K562 (cell line): ENCODE measurements around the gene CYB561A3. TPM values are rescaled to one million over a fixed set of nuclear protein-coding genes. Genes with fewer than 3 reads are reported as not detected.

Experiments
- CSDE1 ChIP-seq, 2 experiments: fragments of 450-650 bp; IDR thresholded peaks; 2 replicates each; pipeline ENCODE4 v1.6.1; 2016; ENCODE audit warnings: mild to moderate bottlenecking in 1 of 2
- DMBX1 ChIP-seq: fragments of 250-450 bp; sonication (Bioruptor Pico); IDR thresholded peaks from 2 replicates; pipeline ENCODE4 v1.8.0; 2022; ENCODE audit warnings: inconsistent platforms, mild to moderate bottlenecking, moderate library complexity, borderline replicate concordance
- ZNF318 ChIP-seq, 2 experiments: fragments of 450-650 bp; IDR thresholded peaks; 2 replicates each; pipeline ENCODE4 v1.6.1; 2016; ENCODE audit warnings: mild to moderate bottlenecking in 2 of 2, borderline replicate concordance in 1 of 2, low read depth in 1 of 2, moderate library complexity in 1 of 2
- ZNF592 ChIP-seq: fragments of 450-650 bp; IDR thresholded peaks from 2 replicates; pipeline ENCODE4 v1.6.1; 2017; ENCODE audit warnings: antibody characterized with exemption, mild to moderate bottlenecking
- polyA plus RNA-seq, 8 experiments: library from polyadenylated mRNA; depleted of rRNA in 4 of 8; stranded (reverse) in 5 of 8; unstranded in 3 of 8; fragments of >200 nt; fragmentation: Nextera tagmentation in 2 of 8; fragmentation: Illumina TruSeq in 1 of 8; extraction: Ambion mirVana in 2 of 8; extraction: Trizol in 1 of 8; gene quantifications; 2 replicates each; pipeline versions ENCODE4 v1.2.1 to v1.2.3, GENCODE V29; 2011 to 2014; ENCODE audit warnings: inconsistent platforms in 1 of 8, missing spikeins in 1 of 8
- total RNA-seq, 7 experiments: library from RNA; depleted of rRNA in 6 of 7; stranded (reverse); fragments of >200 nt in 6 of 7; fragmentation: Illumina TruSeq in 2 of 7; extraction: Trizol in 2 of 7; gene quantifications; 2 replicates each; pipeline versions ENCODE4 v1.2.1 to v1.2.3, GENCODE V29; 2011 to 2021; ENCODE audit warnings: low replicate concordance in 1 of 7

CYB561A3 gene
- total and polyA plus RNA-seq, 9 of the 15 experiments (the other 6 are each of a cell fraction or from before 2014, with no cell fraction given) = 29.2 to 78.9 (median 37.9) TPM

- no peak for TF ChIP-seq ZNF318 (IDR thresholded peaks at IDR 0.05; ENCODE audit: borderline replicate concordance in 1 of 2, low read depth in 1 of 2)
- TF ChIP-seq CSDE1 (IDR thresholded peaks at IDR 0.05) = no peak
- no peak for TF ChIP-seq DMBX1 (CRISPR knock-in tag)
- TF ChIP-seq ZNF592 = no peak
Observed at GRCh38 chr11:61356706-61357105, 5.0 kb downstream of the CYB561A3 start (continued).
